ENCODE results near the gene SERPINE1. TPM values are rescaled to one million over a fixed set of nuclear protein-coding genes. Genes with fewer than 3 reads are reported as not detected.

The SERPINE1 gene
- not detected in 2 replicates for total RNA-seq (2014; rRNA removed; shearing (Covaris generic); ENCODE audit: low replicate concordance)

DNA sequence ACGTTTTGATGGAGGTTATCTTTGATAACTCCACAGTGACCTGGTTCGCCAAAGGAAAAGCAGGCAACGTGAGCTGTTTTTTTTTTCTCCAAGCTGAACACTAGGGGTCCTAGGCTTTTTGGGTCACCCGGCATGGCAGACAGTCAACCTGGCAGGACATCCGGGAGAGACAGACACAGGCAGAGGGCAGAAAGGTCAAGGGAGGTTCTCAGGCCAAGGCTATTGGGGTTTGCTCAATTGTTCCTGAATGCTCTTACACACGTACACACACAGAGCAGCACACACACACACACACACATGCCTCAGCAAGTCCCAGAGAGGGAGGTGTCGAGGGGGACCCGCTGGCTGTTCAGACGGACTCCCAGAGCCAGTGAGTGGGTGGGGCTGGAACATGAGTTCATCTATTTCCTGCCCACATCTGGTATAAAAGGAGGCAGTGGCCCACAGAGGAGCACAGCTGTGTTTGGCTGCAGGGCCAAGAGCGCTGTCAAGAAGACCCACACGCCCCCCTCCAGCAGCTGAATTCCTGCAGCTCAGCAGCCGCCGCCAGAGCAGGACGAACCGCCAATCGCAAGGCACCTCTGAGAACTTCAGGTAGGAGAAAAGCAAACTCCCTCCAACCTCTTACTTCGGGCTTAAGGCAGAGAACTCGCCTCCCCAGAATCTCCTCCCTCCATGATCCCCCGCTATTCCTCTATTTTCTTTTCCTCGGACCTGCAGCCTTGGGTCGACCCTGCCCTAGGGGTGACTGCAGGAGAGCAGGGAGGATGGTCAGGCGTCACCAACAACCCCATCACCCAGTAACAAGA lies at the start of gene SERPINE1:
Gene SERPINE1 (plus strand): TSS at position 454 of the 809 bp plus-strand sequence. CDS start 1,290 bp downstream, outside the sequence.
- no peak within 1 kb of the TSS for H3K4me3 ChIP-seq (ENCODE audit: low read length)
- peak; percentile 47 for DNase-seq
- no peaks in the 10 kb centered on the region for H3K79me2 ChIP-seq (ENCODE audit: low read length)
- no peak within 1 kb of the TSS for H3K9ac ChIP-seq (ENCODE audit: low read length)
- no peaks in the 10 kb centered on the region for H3K36me3 ChIP-seq (ENCODE audit: insufficient read depth, low read length)
- H3K4me2 ChIP-seq (ENCODE audit: low read depth, low read length, poor library complexity, severe bottlenecking) = no peak within 1 kb of the TSS
- no peaks in the 10 kb centered on the region for H4K20me1 ChIP-seq (ENCODE audit: insufficient read depth, low read depth, low read length)
- H2AFZ ChIP-seq (ENCODE audit: low read length) = peak within 1 kb of the TSS; percentile 86
- no peaks in the 10 kb centered on the region for H3K9me3 ChIP-seq (ENCODE audit: low read length)
- peaks cover 9% of the 10 kb centered on the region for H3K4me1 ChIP-seq (ENCODE audit: low read length)
- no peaks in the 10 kb centered on the region for H3K9me2 ChIP-seq (replicated peaks; ENCODE audit: insufficient read depth, low read length)
- H3K27ac ChIP-seq (ENCODE audit: low read length) = no peak within 1 kb of the TSS
- H3K27me3 ChIP-seq (ENCODE audit: low read length) = no peaks in the 10 kb centered on the region

DNA sequence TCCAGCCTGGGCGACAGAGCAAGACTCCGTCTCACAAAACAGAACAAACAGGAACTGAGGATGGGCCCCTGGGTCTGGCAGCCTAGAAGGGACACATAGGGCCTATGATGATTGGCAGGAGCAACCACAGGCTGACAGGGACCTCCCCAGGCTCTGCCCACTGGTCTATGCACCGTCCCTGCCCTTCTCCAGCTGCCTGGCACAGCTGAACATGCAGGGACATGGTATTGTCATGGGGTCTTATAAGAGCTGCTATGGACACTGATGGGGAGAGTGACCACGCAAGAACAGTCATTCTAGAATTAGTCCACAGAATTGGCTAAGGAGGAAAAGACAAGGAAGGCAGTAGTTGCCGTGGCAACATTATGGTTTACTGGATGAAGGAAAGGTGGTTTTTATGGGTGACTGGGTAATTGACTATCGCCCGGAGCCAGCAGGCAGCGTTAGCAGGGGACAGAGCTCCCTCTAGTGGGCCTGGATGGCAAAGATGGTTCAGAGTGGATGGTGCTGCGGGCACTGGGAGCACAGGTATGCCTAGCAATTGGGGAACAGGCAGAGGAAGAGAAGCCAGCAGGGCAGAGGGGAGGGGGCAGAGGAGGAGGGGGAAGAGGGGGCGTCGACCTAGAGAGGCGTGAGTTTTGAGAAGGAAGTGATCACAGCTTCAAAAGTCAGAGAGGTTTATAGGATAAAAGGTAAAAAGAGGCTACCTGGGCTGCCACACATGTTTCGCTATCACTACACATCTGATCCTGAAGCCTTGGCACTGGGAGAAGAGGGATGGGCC lies 49.4 kb upstream of the SERPINE1 start:
- no peaks in the 10 kb centered on the region for H3K36me3 ChIP-seq (ENCODE audit: insufficient read depth, low read length)
- no peaks in the 10 kb centered on the region for H3K27me3 ChIP-seq (ENCODE audit: low read length)
- no peak overlapping the region for H3K9ac ChIP-seq (ENCODE audit: low read length)
- no peaks in the 10 kb centered on the region for H3K79me2 ChIP-seq (ENCODE audit: low read length)
- no peaks in the 10 kb centered on the region for H3K9me2 ChIP-seq (replicated peaks; ENCODE audit: insufficient read depth, low read length)
- no peak overlapping the region for H3K4me2 ChIP-seq (ENCODE audit: low read depth, low read length, poor library complexity, severe bottlenecking)
- H3K9me3 ChIP-seq (ENCODE audit: low read length) = no peaks in the 10 kb centered on the region
- H3K4me1 ChIP-seq (ENCODE audit: low read length) = no peaks in the 10 kb centered on the region
- H3K27ac ChIP-seq (ENCODE audit: low read length) = no peak overlapping the region
- no peak overlapping the region for H3K4me3 ChIP-seq (ENCODE audit: low read length)
- H4K20me1 ChIP-seq (ENCODE audit: insufficient read depth, low read depth, low read length) = no peaks in the 10 kb centered on the region
- no peak overlapping the region for H2AFZ ChIP-seq (ENCODE audit: low read length)
- DNase-seq = peak; percentile 91

DNA sequence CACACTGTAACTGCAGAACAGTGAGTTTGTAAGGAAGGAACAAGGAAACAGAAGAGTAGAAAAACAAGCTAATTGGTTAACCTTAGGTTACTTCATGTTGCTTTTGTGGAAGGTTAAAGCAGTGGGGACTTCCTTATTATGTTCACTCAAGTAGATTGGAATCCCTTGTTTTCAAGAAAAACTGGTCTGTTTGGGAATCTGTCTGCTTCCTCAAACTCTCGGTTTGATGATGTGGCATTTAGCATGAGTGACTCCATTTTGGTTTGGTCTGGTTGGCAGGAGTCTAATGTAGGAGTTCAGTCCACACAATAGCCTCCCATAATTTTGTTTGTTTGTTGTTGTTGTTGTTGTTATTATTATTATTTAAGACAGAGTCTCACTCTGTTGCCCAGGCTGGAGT lies 45.5 kb upstream of the SERPINE1 start:
- no peak for DNase-seq
- Histone ChIP-seq H3K9me3 (ENCODE audit: low read length) (no peaks in the 10 kb centered on the region), H4K20me1 (ENCODE audit: insufficient read depth, low read depth, low read length) (no peaks in the 10 kb centered on the region), H3K27ac (ENCODE audit: low read length) (no peak overlapping the region), H3K79me2 (ENCODE audit: low read length) (peaks cover 11% of the 10 kb centered on the region), H3K36me3 (ENCODE audit: insufficient read depth, low read length) (no peaks in the 10 kb centered on the region), H3K4me2 (ENCODE audit: low read depth, low read length, poor library complexity, severe bottlenecking) (no peak overlapping the region), H3K27me3 (ENCODE audit: low read length) (no peaks in the 10 kb centered on the region), H3K4me1 (ENCODE audit: low read length) (peaks cover 12% of the 10 kb centered on the region), H3K4me3 (ENCODE audit: low read length) (no peak overlapping the region), H3K9ac (ENCODE audit: low read length) (no peak overlapping the region), H3K9me2 (replicated peaks; ENCODE audit: insufficient read depth, low read length) (no peaks in the 10 kb centered on the region), H2AFZ (ENCODE audit: low read length) (no peak overlapping the region)

DNA sequence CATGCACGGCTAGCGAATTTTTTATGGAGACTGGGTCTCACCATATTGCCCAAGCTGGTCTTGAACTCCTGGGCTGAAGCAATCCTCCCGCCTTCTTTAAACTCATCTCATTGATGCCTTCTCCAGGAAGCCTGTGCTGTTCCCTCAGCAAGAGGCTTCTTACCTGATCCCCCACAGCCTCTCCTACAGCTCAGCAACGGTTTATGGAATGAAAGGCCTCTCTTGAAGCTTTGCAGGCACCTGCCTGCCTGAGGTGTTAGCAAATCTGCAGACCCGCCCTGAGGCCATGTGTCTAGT lies 42.1 kb upstream of the SERPINE1 start:
- Histone ChIP-seq H2AFZ (ENCODE audit: low read length) (peak overlapping the region; percentile 98), H3K9ac (ENCODE audit: low read length) (peak overlapping the region; percentile 96), H3K9me3 (ENCODE audit: low read length) (no peaks in the 10 kb centered on the region), H4K20me1 (ENCODE audit: insufficient read depth, low read depth, low read length) (no peaks in the 10 kb centered on the region), H3K27me3 (ENCODE audit: low read length) (no peaks in the 10 kb centered on the region), H3K27ac (ENCODE audit: low read length) (no peak overlapping the region), H3K79me2 (ENCODE audit: low read length) (peaks cover 21% of the 10 kb centered on the region), H3K4me3 (ENCODE audit: low read length) (peak overlapping the region; percentile 98), H3K9me2 (replicated peaks; ENCODE audit: insufficient read depth, low read length) (no peaks in the 10 kb centered on the region), H3K36me3 (ENCODE audit: insufficient read depth, low read length) (no peaks in the 10 kb centered on the region), H3K4me1 (ENCODE audit: low read length) (peaks cover 16% of the 10 kb centered on the region), H3K4me2 (ENCODE audit: low read depth, low read length, poor library complexity, severe bottlenecking) (peak overlapping the region; percentile 88)
- no peak for DNase-seq

DNA sequence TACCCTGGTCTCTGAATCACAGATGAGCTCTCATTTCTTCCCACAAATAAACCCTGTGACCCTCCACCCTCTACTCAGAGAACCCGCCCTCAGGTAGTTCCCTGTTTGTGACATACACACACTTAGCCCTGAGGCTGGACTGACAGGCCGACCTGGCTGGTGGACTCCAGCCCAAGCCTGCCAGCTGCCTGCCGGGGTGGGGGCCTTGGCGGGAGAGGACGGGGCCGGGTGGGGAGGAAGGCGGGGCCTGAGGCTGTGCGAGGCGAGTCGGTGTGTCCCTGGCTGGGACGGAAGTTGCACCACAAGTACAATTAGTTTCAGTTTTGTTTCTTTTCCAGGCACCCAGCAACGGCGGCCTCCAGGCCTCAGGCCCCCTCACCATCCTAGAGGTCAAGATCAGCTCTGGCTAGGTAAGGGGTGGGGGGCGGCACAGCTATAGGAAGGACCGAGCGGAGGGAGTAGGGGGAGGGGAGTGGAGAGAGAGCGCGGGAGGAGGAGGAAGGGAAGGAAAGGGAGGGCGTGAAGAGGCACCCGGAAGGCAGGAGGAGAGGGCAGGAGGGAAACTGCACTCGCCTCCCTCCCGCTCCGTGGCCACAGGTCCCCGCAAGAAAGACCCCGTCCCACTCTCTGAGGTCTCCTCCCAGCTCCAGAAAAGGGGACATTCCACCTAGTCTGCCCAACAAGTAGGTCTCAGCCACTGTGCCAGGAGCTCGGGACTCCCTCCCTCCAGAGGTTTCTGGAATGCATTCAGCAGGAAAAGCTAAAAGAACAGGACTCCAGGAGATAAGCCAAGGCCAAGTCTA lies 41.5 kb upstream of the SERPINE1 start, which contains the start of gene TRIM56:
Gene TRIM56 (plus strand): TSS at position 320 of the 803 bp plus-strand sequence. CDS start 1,832 bp downstream, outside the sequence.
- Histone ChIP-seq H2AFZ (ENCODE audit: low read length) (peak within 1 kb of the TSS; percentile 98), H3K9me3 (ENCODE audit: low read length) (no peaks in the 10 kb centered on the region), H3K9ac (ENCODE audit: low read length) (peak within 1 kb of the TSS; percentile 96), H3K4me3 (ENCODE audit: low read length) (peak within 1 kb of the TSS; percentile 98), H3K27me3 (ENCODE audit: low read length) (no peaks in the 10 kb centered on the region), H3K4me1 (ENCODE audit: low read length) (peaks cover 16% of the 10 kb centered on the region), H3K79me2 (ENCODE audit: low read length) (peaks cover 21% of the 10 kb centered on the region), H3K27ac (ENCODE audit: low read length) (peak within 1 kb of the TSS; percentile 45; the same call in 1 of the 2 replicates), H3K36me3 (ENCODE audit: insufficient read depth, low read length) (no peaks in the 10 kb centered on the region), H3K9me2 (replicated peaks; ENCODE audit: insufficient read depth, low read length) (no peaks in the 10 kb centered on the region), H3K4me2 (ENCODE audit: low read depth, low read length, poor library complexity, severe bottlenecking) (peak within 1 kb of the TSS; percentile 88), H4K20me1 (ENCODE audit: insufficient read depth, low read depth, low read length) (no peaks in the 10 kb centered on the region)
- peak; percentile 89 for DNase-seq

DNA sequence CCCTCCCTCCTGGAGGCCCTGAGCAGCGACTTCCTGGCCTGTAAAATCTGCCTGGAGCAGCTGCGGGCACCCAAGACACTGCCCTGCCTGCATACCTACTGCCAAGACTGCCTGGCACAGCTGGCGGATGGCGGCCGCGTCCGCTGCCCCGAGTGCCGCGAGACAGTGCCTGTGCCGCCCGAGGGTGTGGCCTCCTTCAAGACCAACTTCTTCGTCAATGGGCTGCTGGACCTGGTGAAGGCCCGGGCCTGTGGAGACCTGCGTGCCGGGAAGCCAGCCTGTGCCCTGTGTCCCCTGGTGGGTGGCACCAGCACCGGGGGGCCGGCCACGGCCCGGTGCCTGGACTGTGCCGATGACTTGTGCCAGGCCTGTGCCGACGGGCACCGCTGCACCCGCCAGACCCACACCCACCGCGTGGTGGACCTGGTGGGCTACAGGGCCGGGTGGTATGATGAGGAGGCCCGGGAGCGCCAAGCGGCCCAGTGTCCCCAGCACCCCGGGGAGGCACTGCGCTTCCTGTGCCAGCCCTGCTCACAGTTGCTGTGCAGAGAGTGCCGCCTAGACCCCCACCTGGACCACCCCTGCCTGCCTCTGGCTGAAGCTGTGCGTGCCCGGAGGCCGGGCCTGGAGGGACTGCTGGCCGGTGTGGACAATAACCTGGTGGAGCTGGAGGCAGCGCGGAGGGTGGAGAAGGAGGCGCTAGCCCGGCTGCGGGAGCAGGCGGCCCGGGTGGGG lies 39.4 kb upstream of the SERPINE1 start:
- Histone ChIP-seq H3K36me3 (ENCODE audit: insufficient read depth, low read length) (no peaks in the 10 kb centered on the region), H2AFZ (ENCODE audit: low read length) (no peak overlapping the region), H3K9me2 (replicated peaks; ENCODE audit: insufficient read depth, low read length) (no peaks in the 10 kb centered on the region), H3K27ac (ENCODE audit: low read length) (no peak overlapping the region), H3K9ac (ENCODE audit: low read length) (no peak overlapping the region), H3K4me2 (ENCODE audit: low read depth, low read length, poor library complexity, severe bottlenecking) (no peak overlapping the region), H3K79me2 (ENCODE audit: low read length) (peaks cover 21% of the 10 kb centered on the region), H3K9me3 (ENCODE audit: low read length) (no peaks in the 10 kb centered on the region), H4K20me1 (ENCODE audit: insufficient read depth, low read depth, low read length) (no peaks in the 10 kb centered on the region), H3K4me1 (ENCODE audit: low read length) (peaks cover 16% of the 10 kb centered on the region), H3K4me3 (ENCODE audit: low read length) (no peak overlapping the region), H3K27me3 (ENCODE audit: low read length) (no peaks in the 10 kb centered on the region)
- DNase-seq = no peak

DNA sequence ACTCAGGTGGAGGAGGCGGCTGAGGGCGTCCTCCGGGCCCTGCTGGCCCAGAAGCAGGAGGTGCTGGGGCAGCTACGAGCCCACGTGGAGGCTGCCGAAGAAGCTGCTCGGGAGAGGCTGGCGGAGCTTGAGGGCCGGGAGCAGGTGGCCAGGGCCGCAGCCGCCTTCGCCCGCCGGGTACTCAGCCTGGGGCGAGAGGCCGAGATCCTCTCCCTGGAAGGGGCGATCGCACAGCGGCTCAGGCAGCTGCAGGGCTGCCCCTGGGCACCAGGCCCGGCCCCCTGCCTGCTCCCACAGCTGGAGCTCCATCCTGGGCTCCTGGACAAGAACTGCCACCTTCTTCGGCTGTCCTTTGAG lies 38.9 kb upstream of the SERPINE1 start:
- Histone ChIP-seq H3K27me3 (ENCODE audit: low read length) (no peaks in the 10 kb centered on the region), H3K36me3 (ENCODE audit: insufficient read depth, low read length) (no peaks in the 10 kb centered on the region), H3K4me3 (ENCODE audit: low read length) (no peak overlapping the region), H3K9me2 (replicated peaks; ENCODE audit: insufficient read depth, low read length) (no peaks in the 10 kb centered on the region), H3K9ac (ENCODE audit: low read length) (no peak overlapping the region), H3K79me2 (ENCODE audit: low read length) (peaks cover 21% of the 10 kb centered on the region), H4K20me1 (ENCODE audit: insufficient read depth, low read depth, low read length) (no peaks in the 10 kb centered on the region), H2AFZ (ENCODE audit: low read length) (no peak overlapping the region), H3K9me3 (ENCODE audit: low read length) (no peaks in the 10 kb centered on the region), H3K4me1 (ENCODE audit: low read length) (peaks cover 16% of the 10 kb centered on the region), H3K4me2 (ENCODE audit: low read depth, low read length, poor library complexity, severe bottlenecking) (no peak overlapping the region), H3K27ac (ENCODE audit: low read length) (no peak overlapping the region)
- no peak for DNase-seq
